Measurements from ENCODE around the gene HES1.
"Not testable (repeated sequence)": the region's sequence is repeated elsewhere in the genome, so short reads cannot be mapped to it uniquely, and the experiment has no call there.

HES1 gene

DNA sequence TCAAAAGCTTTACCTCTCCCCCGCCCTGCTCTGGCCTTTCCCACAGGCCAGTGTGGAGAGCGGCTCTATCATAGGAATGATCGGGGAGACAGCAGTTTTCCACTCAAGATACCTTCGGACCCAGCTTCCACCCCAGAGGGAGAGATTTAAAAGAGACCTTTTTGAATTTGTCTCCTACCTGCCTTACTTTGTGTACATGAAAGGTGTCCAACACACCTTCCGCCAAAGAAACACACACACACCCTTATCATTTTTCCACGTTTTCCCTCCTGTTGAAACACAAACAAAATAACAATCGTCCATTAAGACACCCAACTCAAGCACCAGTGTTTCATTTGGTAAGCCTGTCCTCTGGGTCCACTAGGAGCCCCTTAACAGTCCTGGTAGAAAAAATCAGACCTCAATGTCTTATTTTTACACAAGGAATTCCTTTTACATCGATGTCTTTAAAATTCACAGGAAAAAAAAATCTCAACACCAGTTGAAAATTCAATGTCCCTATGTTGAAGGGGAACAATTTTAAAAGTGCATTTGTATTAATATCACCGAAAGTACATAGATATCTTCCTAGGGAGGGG, 4.0 kb downstream of the HES1 start:
- no peak overlapping the region for H3K4me3 ChIP-seq (ENCODE audit: low read depth, low read length)

DNA sequence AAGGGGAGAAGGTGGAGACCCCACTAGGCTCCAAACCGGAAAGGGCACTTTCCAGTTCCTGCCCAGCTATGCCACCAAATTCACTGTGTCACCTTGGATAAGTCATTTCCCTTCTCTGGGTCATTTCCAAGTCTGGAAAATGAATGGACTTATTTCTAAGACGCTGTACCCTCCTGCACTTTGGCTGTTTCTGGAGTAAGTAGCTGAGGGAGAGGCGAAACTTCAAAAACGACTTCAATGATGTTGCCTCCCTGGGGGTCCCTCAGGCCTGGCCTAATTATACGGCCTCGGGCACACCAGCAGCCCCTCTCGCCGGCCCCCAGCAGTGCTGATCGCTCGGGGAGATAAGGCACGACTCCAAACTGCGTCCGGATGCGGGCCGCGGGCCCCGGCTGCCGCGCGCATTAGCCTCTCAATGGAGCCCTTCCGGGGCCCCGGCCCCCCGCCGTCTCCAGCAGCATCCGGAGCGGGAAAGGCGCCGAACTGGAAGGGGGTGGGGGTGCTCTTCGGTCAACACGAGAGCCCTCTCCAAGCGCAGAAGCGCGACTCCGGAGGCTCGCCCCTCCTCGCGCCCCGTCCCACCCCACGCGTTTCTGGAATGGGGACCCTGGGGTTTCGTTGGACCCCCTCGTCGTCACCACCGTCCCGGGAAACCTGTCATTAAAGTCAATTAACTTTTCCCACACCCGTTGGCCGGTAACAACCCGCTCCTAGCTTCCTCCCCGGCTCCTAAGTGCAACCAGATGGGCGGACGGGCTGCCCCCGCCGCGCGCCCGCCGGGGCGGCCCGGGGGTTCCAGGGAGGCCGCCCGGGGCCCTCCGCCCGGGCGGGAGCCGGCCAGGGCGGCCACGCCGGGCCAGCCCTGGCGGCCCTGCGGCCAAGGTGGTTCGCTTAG, 4.8 kb downstream of the HES1 start:
- peak overlapping the region; percentile 8 for H3K4me3 ChIP-seq (ENCODE audit: low read depth, low read length)

- no peak overlapping the region for H3K4me3 ChIP-seq (ENCODE audit: low read depth, low read length)
Observed at GRCh38 chr3:194141415-194142155, 5.6 kb downstream of the HES1 start.

DNA sequence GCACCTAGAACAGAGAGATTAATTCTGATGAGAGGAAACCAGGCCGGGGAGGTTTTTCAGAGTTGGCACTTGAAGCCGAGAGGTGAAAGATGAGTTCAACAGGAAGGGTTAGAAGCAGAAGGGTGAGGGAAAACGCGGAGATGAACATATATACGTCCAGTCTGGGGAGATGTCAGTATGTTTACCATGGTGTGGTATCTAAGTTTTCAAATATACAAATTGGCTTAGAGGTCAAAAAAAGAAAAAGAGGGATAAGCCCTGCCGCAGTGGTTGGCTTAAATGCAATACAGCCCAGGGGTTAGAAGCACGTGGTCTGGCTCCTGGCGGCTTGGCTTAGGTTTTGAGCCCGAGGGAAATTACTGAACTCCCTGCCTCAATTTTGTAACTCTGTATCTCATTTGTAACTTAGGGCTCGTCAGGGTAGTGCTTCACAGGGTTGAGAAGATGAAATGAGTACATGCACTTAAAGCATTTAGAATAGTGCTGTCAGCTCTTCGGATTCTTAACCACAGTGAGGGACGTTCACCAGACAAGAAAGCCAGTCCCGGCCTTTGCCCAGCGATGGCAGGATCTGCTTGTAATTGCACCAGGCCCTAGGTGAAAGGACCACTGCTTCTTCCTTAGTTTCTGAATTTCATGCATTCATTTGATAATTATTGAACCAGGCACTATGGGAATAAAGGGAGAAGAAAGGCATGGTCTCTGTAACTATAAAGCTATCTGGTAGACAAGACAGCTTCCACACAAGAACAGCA, 6.4 kb downstream of the HES1 start:
- no peak overlapping the region for H3K4me3 ChIP-seq (ENCODE audit: low read depth, low read length)

DNA sequence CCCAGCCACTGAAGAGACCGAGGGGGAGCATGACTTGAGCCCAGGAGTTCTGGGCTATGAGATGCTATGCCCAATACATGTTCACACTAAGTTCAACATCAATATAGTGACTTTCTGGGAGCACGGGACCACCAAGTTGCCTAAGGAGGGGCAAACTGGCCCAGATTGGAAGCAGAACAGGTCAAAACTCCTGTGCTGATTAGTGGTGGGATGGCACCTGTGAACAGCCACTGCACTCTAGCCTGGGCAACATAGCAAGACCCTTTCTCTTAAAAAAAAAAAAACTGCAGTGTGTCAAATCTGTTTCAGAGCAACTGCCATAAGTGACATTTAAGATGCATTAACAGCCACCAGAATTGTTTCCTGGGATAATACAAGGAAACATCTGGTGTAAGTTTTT, 9.8 kb downstream of the HES1 start:
- no peak overlapping the region for H3K4me3 ChIP-seq (ENCODE audit: low read depth, low read length)

- H3K4me3 ChIP-seq (ENCODE audit: low read depth, low read length) = no peak overlapping the region
Observed at GRCh38 chr3:194147679-194148078, 11.7 kb downstream of the HES1 start.

GRCh38 chr3:194148383-194148782, 12.4 kb downstream of the HES1 start:
- no peak overlapping the region for H3K4me3 ChIP-seq (ENCODE audit: low read depth, low read length)

- no peak overlapping the region for H3K4me3 ChIP-seq (ENCODE audit: low read depth, low read length)
Observed at GRCh38 chr3:194150252-194150934, 14.4 kb downstream of the HES1 start.

DNA sequence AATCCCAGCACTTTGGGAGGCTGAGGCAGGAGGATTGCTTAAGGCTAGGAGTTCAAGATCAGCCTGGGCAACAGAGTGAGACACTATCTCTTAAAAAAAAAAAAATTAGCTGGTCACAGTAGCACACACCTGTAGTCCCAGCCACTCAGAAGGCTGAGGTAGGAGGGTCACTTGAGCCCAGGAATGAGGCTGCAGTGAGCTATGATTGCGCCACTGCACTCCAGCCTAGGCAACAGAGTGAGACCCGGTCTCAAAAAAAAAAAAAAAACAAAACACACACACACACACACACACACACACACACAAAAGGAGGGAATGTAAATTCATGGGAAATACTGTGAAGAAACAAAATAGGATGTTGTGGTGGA, 15.0 kb downstream of the HES1 start:
- H3K4me3 ChIP-seq (ENCODE audit: low read depth, low read length) = not testable (repeated sequence)

GRCh38 chr3:194154346-194154745, 18.4 kb downstream of the HES1 start:
- no peak overlapping the region for H3K4me3 ChIP-seq (ENCODE audit: low read depth, low read length)

- no peak overlapping the region for H3K4me3 ChIP-seq (ENCODE audit: low read depth, low read length)
Observed at GRCh38 chr3:194156095-194156494, 20.1 kb downstream of the HES1 start.

DNA sequence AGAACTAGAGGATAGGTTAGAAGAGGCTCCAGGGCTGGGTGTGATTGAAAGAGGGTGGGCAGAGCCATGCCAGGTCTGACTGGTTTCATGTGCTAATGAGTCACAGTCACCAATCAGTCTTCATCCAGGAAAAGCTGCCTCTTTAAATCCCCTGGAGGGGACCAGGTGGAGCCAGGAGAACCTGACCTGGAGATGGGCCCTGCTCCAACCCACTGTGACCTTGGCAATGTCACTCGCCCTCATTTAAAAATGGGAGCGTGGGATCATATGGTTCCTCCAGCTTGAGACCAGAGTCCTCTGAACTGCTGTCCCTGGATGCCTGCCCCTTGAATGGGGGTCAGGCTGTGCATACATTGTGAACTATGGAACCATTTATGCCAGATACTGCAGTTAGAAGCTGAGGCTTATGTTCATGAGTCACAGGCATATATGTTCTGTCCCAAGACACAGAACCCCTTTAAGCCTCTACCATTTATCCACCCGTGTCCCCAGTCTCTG, 23.0 kb downstream of the HES1 start:
- no peak overlapping the region for H3K4me3 ChIP-seq (ENCODE audit: low read depth, low read length)

DNA sequence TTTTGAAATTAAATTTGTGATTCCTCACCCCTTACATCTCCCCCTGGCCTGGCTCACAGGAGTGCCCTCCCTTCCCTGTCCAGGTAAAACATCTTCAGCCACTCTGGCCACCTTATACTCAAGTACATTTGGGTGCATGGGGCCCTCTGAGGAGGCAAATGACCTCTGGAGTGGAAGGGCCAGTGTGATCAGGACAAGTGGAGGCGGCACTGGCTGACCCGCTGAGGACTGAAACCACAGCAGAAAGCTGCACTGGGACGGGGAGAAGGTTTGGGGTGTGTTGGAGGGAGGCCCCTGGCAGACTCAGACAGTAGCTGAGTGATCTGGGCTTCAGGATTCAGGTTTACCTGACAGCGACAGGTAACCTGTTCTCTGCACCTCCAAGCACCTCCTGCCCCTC, 24.2 kb downstream of the HES1 start:
- no peak overlapping the region for H3K4me3 ChIP-seq (ENCODE audit: low read depth, low read length)

- no peak overlapping the region for H3K4me3 ChIP-seq (ENCODE audit: low read depth, low read length)
Observed at GRCh38 chr3:194161131-194162045, 25.4 kb downstream of the HES1 start.

- H3K4me3 ChIP-seq (ENCODE audit: low read depth, low read length) = no peak overlapping the region
Observed at GRCh38 chr3:194162070-194162678, 26.2 kb downstream of the HES1 start.

DNA sequence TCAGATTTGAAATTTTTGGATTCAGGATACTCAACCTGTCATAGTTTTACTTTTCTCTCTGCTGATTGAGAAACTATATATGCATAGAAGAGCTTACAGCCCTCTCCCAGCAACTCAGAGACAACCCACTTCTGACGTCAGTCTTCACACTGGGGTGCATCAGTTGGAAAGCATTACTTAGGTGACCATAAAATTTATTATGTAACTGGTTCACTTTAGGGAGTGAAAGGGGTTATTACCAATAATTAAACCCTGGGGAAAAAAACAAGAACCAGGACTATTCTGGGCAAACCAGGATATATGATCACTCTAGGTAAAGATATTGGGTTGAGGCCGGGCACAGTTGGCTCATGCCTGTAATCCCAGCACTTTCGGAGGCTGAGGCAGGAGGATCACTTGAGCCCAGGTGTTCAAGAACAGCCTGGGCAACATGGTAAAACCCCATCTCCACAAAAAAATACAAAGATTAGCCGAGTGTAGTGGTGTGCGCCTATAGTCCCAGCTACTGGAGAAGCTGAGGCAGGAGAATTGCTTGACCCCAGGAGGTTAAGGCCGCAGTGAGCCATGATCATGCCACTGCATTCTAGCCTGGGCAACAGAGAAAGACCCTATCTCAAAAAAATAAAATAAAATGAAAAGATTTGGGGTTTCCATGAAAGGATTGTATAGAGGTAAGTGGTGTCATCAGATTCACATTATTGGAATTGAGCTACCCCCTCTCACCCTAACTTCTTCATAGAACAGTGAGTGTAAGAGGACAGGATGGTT, 27.1 kb downstream of the HES1 start:
- no peak overlapping the region for H3K4me3 ChIP-seq (ENCODE audit: low read depth, low read length)

DNA sequence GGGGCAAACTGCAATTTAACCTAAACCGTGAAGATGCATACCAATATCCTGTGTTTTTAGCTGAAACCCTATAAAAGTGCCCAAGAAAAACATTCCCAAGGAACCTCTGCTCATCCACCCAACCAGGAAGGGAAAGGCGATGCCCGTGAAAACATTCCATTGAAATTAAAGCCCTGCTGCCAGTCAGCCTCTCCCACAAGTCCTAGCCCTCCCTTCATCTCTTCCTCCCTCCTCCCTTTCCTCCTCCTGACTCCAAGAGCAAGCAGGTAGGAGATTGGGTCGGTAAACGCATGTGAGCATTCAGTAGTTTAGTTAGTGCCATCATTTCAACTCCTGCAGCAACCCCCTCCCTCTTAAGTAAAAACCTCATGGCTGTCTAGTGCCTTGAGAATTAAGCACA, 27.7 kb downstream of the HES1 start:
- no peak overlapping the region for H3K4me3 ChIP-seq (ENCODE audit: low read depth, low read length)

GRCh38 chr3:194164861-194165260, 28.9 kb downstream of the HES1 start:
- H3K4me3 ChIP-seq (ENCODE audit: low read depth, low read length) = no peak overlapping the region

Data from iPS-11a (cell line).